Activated CD4-positive, alpha-beta T cell treated with anti-CD3 and anti-CD28 coated beads for 48 hours (primary cell): ENCODE data around the gene MTG1.
"Not testable (repeated sequence)": the region's sequence is repeated elsewhere in the genome, so short reads cannot be mapped to it uniquely, and the experiment has no call there.

Experiments
- DNase-seq: peaks from one replicate; pipeline ENCODE4 v3.0.0-alpha.2; 2020

MTG1 gene

DNA sequence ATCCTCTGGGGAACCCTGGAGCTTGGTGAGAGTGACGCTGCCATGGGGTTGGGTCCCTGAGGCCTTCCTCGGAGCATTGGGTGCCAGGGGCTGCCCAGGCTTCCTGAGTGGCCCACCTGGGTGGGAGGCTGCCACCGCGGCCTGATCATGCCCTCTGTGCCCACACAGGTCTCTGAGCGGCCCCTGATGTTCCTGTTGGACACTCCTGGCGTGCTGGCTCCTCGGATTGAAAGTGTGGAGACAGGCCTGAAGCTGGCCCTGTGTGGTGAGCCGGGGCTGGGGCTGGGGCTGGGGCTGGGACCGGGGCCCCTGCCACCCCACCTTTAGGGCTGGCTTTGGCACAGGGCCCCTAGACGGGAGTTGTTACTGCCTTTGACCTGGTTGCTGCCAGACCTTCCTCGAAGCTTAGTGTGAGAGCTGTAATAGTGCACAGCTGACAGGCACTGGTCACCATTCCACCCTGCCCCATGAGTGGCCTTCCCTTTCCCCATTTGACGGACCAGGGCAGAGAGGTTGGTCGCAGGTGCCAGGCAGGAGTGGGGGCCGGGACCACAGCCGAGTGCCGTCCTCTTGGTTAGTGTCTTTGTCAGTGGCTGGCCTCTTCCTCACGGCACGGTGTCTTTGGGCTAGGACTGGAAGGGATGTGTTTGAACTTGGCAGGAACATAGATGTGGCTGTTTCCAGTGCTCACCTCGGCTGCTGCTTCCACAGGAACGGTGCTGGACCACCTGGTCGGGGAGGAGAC is 8.2 kb downstream of the MTG1 start:
- DNase-seq, result no peak

GRCh38 chr10:133403359-133403758 is 9.4 kb downstream of the MTG1 start:
- DNase-seq, result no peak

DNA sequence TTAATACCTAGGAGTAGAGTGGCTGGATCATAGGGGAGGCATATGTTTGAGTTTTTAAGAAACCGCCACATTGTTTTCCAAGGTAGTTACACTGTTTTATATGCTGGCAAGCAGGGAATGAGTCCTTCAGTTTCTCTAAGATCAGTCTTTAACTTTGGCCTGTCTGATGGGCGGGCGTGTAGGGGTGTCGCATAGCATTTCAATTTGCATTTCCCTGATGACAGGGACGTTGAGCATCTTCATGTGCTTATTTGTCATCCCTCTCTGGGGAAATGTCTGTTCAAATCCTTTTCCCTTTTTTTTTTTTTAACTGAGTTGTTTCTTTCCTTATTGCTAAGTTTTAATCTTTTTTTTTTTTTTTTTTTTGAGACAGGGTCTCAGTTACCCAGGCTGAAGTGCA is 9.8 kb downstream of the MTG1 start:
- no peak for DNase-seq

GRCh38 chr10:133405272-133405671 is 11.3 kb downstream of the MTG1 start:
- DNase-seq, result no peak

DNA sequence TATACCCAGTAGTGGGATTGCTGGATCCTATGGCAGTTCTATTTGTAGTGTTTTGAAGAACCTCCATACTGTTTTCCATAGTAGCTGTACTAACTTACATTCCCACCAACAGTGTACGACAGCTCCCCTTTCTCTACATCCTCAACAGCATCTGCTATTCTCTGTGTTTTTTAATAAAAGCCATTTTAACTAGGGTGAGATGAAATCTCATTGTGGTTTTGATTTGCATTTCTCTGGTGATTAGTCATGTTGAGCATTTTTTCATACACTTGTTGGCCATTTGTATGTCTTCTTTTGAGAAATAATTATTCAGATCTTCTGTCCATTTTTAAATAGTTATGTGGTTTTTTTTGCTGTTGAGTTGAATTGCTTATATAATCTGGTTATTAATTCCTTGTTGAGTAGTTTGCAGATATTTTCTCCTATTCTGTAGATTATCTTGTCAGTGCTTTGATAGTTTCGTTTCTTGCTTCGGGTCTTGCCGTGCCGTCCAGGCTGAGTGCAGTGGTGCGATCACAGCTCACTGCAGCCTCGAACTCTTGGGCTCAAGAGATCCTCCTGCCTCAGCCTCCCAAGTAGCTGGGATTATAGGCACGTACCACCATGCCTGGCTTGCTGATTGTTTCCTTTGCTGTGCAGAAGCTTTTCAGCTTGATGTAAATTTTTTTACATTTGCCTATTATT is 12.0 kb downstream of the MTG1 start:
- DNase-seq, result no peak

- DNase-seq, result no peak
Measured at GRCh38 chr10:133411523-133412380, 17.8 kb downstream of the MTG1 start.

DNA sequence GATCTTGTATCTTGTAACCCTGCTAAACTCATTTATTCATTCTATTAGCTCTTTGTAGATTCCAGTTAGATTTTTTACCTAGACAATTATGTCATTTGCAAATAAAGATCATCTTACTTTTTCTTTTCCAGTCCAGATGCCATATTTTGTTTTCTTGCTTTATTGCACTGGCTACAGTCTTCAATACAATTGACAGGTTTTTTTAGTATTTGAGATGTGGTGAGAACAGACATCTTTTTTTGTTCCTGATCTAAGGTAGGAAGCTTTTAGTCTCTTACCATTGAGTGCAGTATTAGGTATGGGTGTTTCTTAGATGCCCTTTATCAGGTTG is 18.4 kb downstream of the MTG1 start:
- no peak for DNase-seq

GRCh38 chr10:133414401-133414800 is 20.4 kb downstream of the MTG1 start:
- DNase-seq, result not testable (repeated sequence)

- DNase-seq, result no peak
Measured at GRCh38 chr10:133415752-133416151, 21.8 kb downstream of the MTG1 start.

- DNase-seq, result no peak
Measured at GRCh38 chr10:133418289-133418993, 24.5 kb downstream of the MTG1 start.

- no peak for DNase-seq
Measured at GRCh38 chr10:133419211-133419950, 25.4 kb downstream of the MTG1 start.

- no peak for DNase-seq
Measured at GRCh38 chr10:133420028-133420427, 26.1 kb downstream of the MTG1 start.

- DNase-seq, result no peak
Measured at GRCh38 chr10:133420579-133420978, 26.6 kb downstream of the MTG1 start.

DNA sequence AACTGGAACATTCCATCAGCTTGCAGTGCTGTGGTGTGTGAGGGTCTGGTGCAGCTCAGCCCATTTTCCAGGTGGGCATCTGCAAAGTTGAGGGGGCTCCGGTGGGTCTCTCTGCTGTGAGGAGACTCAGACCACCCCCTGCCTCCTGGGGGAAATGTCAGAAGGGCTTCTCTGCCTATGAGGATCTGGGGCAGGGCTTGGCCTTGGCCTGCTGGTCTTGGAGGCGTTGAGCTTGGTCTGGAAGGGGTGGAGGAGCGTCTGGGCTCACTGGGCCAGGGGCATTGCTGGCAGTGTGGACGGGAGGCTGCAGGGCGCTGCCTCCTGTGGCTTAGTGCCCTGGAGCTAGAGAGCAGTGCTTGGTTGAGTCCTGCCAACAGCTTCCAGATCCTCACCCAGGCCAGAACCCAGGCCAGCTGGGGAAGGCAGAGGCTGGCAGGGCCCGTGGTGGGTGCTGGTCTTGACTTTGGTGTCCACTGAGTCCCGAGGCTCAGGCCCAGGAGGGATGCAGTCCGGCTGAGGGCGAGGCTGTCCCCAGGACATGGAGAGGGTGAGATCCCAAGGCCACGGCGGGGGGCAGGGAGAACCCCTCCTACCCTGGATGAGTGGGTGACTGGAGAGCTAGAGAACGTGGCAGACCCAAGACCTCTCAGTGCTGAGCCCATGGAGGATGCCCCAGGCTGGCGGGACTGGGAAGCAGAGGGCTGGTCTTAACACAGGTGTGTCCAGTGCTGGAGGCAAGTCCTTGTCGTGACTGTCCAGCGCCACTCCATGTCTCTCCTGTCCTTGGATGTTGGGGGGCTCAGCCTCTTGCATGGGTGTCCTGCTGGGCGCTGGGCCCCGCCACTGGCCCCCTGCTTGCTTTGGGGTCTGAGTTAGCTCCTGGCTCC is 27.6 kb downstream of the MTG1 start:
- no peak for DNase-seq

- no peak for DNase-seq
Measured at GRCh38 chr10:133422223-133422806, 28.4 kb downstream of the MTG1 start.

DNA sequence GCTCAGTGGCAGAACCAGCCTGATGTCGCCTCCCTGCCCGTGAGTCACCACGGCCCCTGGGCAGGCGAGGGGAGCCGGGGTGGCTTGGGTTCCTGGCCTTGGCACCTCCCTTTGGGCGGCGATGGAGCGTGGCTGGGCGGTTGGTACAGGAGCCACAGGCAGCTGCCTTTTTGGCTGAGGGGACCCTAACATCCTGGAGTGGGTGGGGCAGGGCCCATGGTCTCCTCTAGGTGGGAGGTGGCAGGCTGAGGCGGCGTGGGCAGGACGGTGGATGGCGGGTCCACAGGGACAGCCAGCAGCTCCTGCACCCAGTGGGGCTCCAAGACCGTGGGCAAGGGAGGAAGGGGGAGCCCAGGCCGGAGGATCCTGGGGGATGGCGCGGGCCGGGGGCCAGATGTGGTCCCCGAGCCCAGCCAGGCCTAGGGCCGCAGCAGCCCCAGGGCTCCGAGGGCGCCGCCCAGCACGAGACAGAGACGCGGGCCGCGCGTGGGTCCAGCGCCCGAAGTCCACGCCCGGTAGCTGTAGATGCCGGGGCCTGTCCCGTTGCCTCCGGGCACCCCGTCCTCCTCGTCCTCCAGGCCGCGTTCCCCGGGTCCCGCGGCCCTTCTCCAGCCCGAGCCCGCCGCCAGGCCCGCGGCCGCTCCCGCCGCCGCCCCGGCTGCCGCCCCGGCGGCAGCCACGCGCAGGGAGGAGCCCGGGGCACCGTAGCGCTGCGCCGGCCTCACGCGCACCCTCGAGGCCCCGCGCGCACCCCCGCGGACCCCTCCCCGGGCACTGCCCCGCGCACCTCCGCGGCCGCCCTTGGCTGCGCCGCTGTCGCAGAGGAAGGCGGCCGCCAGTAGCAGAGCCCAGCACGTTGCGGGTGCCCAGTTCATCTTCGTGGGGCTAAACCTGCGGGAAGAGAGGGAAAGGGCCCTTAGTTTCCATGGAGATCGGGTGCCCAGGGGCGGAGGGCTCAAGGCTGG is 29.1 kb downstream of the MTG1 start:
- DNase-seq, result no peak

GRCh38 chr10:133424102-133424501 is 30.1 kb downstream of the MTG1 start:
- not testable (repeated sequence) for DNase-seq

DNA sequence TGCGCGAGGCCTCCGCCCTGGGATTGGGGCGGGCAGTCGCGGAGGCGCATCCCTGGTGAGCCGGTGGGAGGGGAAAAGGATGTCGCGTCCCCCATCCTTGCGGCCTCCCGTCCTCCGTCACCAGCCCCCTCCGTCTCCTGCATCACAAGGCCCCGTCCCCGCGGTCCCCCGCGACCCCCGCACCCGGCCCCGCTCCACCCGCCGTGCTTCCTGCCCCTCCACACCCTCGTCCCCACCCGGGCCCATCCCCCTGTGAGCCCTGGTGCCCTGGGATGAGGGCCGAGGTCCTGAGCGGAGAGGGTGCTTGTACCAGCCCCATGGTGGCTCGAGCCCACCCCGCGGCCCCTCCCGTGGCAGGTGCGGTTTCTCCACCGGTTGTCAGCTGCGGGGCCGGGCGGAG is 30.6 kb downstream of the MTG1 start, which contains the start of gene SPRN:
Gene SPRN, minus strand, starts transcription at position 25 of the 400 bp plus-strand sequence. CDS start 944 bp downstream, outside the sequence.
- not testable (repeated sequence) for DNase-seq

GRCh38 chr10:133429571-133429970 is 35.6 kb downstream of the MTG1 start:
- not testable (repeated sequence) for DNase-seq
